Hippocampal formation (tissue), 2 donors: ENCODE data around the gene PAXX.
A peak's percentile ranks its signal among the peaks of the same experiment; 100 is the strongest.

Source experiments
- DNase-seq, 2 donors: peaks; one replicate each; lab custom pipeline; 2025; lab: John Stamatoyannopoulos, UW

Gene PAXX

GRCh38 chr9:137018761-137019559 lies 26.7 kb downstream of the PAXX start:
- no peak for DNase-seq

DNA sequence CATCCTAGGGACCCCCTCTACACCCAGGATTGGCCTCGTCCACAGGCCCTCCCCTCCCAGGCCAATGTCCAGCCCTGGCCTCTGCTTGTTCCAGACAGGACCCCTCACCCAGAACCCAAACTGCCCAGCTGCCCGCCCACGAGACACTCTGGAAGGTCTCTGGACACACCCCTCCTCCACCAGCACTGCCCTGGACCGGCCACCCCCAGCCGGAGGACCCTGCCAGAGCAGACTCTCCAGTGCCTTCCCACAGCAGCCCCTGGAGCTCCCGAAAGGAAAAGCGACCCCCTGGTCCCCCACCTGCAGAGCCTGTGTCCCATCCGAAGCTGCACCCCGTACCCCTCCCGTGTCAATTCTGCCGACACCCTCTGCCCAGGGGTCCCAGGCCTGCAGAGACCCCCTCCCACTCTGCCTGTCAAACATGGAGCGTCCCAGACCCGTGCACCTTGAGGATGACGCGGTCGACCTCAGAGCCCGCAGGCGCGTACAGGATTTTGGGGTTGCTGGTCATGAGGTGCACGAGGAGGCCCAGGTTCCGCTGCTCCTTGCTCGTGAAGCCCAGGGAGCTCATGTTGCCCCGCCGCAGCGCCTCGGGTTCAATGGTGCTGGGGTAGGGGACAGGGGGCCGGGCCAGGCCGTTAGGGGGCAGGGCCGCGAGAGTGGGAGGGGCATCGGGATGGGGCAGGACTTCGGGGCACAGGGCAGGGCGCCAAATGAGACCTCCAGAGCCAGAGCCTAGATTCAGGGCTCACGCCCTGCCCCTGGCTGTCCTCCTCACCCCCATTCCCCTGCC lies 27.9 kb downstream of the PAXX start:
- no peak for DNase-seq

GRCh38 chr9:137020771-137021567 lies 28.7 kb downstream of the PAXX start:
- DNase-seq = no peak

GRCh38 chr9:137021568-137021978 lies 29.4 kb downstream of the PAXX start:
- no peak for DNase-seq

- peak; percentile 71 to 92 for DNase-seq
Measured at GRCh38 chr9:137021979-137022661, 29.9 kb downstream of the PAXX start.

DNA sequence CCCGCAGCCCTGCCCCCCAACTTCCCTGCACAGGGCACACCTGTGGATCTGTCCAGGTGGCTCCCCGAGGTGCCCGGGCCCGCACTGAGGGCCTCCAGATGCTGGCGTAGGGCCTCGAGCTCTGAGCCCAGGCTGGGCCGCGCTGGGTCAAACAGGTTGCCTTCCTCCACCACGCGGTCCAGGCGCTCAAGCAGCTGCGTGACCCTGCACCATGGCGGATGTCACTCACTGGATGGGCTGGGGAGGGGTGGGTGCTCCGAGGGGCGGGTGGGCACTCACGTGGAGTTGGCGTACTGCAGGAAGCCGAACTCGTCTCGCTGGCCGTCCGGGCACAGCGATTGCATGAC lies 30.4 kb downstream of the PAXX start:
- no peak for DNase-seq

- DNase-seq = no peak
Measured at GRCh38 chr9:137023157-137023556, 30.9 kb downstream of the PAXX start.

DNA sequence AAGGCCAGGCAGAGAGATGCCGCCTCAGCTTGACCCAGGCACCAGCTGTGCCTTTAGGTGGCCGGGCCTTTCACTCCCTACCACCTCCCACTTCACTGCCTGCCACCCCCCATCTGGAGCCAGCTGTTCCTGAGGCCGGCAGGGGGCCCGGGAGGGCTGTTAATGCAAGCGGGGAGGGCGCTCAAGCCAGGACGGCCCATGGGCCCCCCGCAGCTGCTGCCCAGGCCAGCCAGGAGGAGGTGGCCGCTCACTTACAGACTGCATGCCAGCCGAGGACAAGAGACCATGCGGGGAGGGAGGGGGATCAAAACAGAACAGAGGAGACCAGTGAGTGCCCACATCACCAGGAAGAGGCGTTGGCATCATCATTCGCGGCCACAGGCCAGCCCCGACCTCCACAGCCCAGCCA lies 31.4 kb downstream of the PAXX start:
- peak; percentile 51 to 67 for DNase-seq

GRCh38 chr9:137025517-137025966 lies 33.3 kb downstream of the PAXX start:
- DNase-seq = peak; percentile 98 to 99

- DNase-seq = no peak
Measured at GRCh38 chr9:137026384-137026783, 34.2 kb downstream of the PAXX start.

GRCh38 chr9:137026828-137027227 lies 34.6 kb downstream of the PAXX start:
- no peak for DNase-seq

DNA sequence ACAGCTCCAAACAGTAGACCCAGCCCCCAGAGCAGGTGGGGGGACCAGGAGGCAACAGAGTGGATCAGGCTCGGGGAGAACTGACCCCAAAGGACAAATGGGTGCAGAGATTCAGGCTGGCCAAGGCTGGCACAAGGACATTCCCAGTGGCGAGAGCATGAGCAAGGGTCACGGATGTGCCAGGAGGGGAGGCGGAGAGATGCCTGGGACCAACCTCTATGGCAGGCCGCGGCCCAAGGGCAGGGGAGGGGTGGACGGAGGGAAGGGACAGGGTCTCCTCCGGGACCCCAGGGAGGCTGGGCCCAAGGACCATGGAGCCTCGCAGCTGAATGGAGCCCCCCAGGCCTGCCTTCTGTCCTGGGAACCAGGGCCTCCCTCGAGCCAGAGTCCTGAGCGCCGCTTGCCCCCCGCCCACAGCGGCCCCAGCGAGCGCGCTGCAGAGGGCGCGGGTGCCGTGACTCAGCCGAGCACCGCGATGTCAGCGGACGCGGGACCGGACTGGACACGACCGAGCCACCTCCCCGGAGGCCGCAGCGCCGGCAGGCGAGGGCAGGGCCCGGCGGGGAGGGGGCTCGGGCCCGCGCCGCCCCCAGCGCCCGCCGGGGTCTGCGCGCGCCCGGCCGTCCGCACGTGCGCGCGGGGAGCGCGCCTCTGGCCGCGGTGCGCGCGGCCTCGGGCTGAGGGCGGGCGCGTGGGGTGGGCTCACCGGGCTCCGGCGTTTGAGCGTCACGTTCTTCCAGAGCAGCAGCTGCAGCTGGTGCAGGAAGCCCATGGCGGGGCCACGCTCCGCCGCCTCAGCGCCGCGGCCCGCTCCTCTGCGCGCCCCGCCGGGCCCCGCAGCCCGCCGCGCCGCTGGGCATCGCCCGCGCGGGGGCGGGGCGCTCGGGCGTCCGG lies 35.4 kb downstream of the PAXX start, which contains the start of gene ABCA2:
Gene ABCA2, minus strand, starts transcription at position 869 of the 894 bp plus-strand sequence. Its CDS starts 97 bp downstream, at position 772.
- DNase-seq = peak in 1 of 2 donors; percentile 48

DNA sequence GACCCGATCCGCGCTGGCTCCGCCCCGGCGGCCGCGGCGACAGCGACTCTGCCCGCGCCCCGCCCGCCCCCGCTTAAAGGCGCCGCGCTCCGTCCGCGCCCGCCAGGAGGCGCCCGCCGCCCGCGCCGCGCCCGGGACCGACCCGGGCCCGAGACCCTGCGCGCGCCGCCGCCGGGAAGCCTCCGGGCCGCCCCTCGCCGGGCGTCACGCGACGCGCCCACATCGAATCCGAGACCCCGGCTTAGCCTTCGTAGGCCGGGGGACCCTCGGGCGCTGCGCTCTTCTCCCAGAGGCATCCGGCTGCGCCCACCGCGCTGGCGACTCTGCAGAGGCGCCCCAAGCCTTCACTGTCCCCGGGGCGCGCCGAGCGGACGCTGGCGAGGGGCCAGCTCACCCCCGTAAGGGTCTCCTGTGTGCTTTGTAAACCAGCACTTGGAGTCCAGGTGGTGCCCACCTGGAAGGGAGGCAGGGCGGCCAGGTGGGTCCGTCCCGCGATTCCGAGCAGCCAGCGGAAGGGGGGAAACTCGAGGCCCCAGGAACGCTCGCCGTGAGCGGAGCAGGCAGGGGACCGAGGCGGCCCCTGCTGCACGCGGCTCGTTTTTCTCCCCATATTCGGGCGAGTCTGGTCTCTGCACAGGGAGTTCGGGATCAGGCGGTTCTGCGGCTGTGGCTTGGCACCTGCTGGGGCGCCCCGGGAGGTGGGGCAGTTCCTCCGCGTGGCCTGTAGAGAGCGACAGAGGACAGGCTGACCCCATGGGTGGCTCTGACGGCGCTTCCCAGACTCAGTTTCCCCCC lies 36.2 kb downstream of the PAXX start:
- DNase-seq = peak; percentile 49 to 60

DNA sequence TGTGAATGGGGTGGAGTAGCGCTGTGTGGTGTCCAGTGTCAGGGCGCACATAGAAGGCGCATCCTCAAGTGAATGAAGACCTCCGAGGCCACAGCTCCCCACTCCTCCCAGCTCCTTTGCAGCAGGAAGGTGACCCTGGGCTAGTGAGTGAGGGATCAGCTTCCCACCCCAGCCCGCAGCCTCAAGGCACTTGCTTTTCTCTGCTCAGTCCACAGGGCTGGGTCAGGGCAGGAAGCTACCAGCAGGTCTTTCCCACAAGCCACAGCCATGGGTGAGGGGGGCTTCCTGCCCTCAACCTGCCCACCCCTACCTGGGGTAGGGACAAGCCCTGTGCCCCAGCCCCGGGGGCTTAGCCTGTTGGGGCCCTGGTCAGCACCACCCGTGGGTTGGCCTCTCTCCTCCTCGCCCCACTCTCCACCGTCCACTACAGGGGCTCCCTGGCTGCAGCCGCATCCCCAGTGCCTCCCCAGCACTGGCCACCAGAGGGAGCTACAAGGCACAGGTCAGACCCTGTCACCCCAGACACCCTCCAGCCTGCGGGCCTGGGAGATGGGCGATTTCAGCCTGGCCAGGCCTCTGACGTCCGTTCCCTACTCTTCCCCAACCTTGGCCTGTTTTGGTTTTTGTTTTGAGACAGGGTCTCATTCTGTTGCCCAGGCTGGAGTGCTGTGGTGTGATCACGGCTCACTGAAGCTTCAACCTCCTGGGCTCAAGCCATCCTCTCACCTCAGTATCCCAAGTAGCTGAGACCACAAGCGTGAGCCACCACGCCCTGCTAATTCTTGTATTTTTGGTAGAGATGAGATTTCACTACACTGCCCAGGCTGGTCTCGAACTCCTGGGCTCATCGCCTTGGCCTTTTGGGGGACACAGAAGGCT lies 37.1 kb downstream of the PAXX start:
- peak; percentile 31 to 70 for DNase-seq

DNA sequence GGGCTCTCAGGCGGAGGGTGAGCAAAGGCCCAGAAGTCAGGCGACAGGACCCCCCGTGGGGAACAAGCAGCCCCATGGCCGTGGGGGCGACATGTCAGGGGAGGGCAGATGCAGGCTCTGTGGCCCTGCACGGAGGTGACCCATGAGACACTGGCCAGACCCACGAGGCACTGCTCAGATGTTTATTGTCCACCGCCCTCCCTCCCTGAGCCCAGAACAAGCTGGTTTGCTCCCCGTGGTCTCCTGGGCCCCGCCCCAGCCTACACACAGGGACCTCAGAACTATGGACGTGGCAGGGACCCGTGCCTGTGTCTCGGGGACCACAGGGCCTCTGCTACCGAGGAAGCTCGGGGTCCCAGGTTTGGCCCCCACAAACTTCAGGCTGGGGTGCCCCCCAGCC lies 37.8 kb downstream of the PAXX start:
- DNase-seq = no peak

- DNase-seq = no peak
Measured at GRCh38 chr9:137030538-137031527, 38.6 kb downstream of the PAXX start.

DNA sequence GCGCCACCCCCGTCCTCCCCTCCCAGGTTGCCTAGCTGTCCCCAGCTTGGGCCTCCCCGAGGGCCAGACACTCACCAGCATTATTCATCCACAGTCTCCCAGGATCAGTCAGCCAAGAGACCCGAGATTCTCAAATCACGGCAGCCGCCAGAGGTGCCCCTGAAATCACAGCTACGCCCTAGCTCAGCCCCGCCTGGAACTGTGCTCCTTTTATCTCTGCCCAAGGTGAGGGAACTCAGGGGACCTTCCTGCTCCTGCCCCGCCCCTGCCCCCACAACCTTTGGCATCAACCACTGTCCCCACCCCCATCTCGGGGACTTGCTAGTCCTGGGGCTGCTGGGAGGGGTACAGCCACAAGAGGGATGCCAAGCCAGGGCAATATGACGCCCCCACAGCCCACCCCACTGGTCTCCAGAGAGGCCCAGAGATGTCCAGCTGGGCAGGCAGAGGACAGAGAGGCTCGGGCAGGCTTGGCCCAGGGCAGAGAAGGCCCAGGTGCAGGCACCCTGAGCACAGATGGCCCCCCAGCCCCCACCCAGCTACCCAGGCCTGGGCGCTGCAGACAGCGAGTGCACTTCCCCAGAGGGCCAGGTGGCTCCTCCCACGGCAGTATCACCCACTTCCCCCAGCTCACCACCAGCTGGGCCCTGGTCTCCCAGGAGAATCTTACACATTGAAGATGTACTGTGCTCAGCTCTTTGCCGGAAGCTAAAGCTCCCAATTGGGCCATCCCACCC lies 39.9 kb downstream of the PAXX start, which contains the start of gene FUT7:
Gene FUT7, minus strand, starts transcription at position 185 of the 737 bp plus-strand sequence. Its CDS starts 97 bp downstream, at position 88.
- DNase-seq = no peak
